HepG2 (cell line): ENCODE data around the gene SPTBN4. TPM values are rescaled to one million over a fixed set of nuclear protein-coding genes. Genes with fewer than 3 reads are reported as not detected.

Experiments used
- ATAC-seq: fragments of 200-7000 bp; cut with Tn5 transposase; 3 replicates; pipeline ENCODE4 v1.9.1; 2020; ENCODE audit warnings: mild to moderate bottlenecking, moderate library complexity
- BruUV-seq: library from RNA; stranded (reverse); fragments of 400-500 nt; replicated peaks from 2 replicates; lab custom pipeline; 2021; lab: Mats Ljungman, UMichigan
- CTCF ChIA-PET: fragments of 300-600 bp; formaldehyde crosslinking; extraction: SDS; loops from one replicate; lab custom pipeline; 2021; ENCODE audit warnings: low total read pairs, inconsistent platforms, low intra/inter-chr PET ratio; lab: Yijun Ruan, JAX
- POLR2A ChIA-PET: fragments of 350-600 bp; sonication (Branson Sonifier 250); formaldehyde crosslinking; loops from one replicate; lab custom pipeline; 2020; ENCODE audit warnings: antibody characterized with exemption, inconsistent platforms; lab: Yijun Ruan, JAX
- DNase-seq: peaks from one replicate; pipeline ENCODE4 v3.0.0-alpha.2; 2015; ENCODE audit warnings: low spot score
- FAIRE-seq: peaks from 3 replicates; lab custom pipeline; 2011; peaks lifted over from hg19 to GRCh38; lab: Jason Lieb, UNC
- H2AFZ ChIP-seq: one replicate; pipeline ENCODE4 v1.6.1; 2011; ENCODE audit warnings: low read length, inconsistent platforms
- H3K27ac ChIP-seq: fragments of 300-600 bp; 3 replicates; pipeline ENCODE4 v1.8.0; 2011; ENCODE audit warnings: mixed run types, mild to moderate bottlenecking, mixed read lengths, low read length, inconsistent platforms; ENCODE audit not compliant: insufficient read depth; ENCODE audit errors: extremely low read length
- H3K27me3 ChIP-seq, 2 experiments: fragments of 200-600 bp in 1 of 2; 2 replicates in 1 of 2; 3 replicates in 1 of 2; pipeline versions ENCODE4 v1.6.0 to v1.8.0; 2011; ENCODE audit warnings: low read length in 2 of 2, mild to moderate bottlenecking in 2 of 2, moderate library complexity in 2 of 2, inconsistent platforms in 1 of 2; ENCODE audit not compliant: insufficient read depth in 2 of 2, control insufficient read depth in 1 of 2
- H3K36me3 ChIP-seq, 2 experiments: fragments of 200-600 bp in 1 of 2; replicated peaks in 1 of 2; 2 replicates in 1 of 2; 3 replicates in 1 of 2; pipeline versions ENCODE4 v1.5.1 to v1.8.0; 2011; ENCODE audit warnings: low read length in 2 of 2, inconsistent platforms in 1 of 2; ENCODE audit not compliant: insufficient read depth in 2 of 2, control insufficient read depth in 1 of 2
- H3K4me1 ChIP-seq: 2 replicates; pipeline ENCODE4 v1.5.1; 2012; ENCODE audit warnings: low read length, inconsistent platforms; ENCODE audit not compliant: insufficient read depth
- H3K4me2 ChIP-seq: 2 replicates; pipeline ENCODE4 v1.6.0; 2011; ENCODE audit warnings: low read depth, low read length, inconsistent platforms
- H3K4me3 ChIP-seq, 3 experiments: fragments of 200-600 bp in 1 of 3; sonication (generic), shearing (Covaris generic) in 1 of 3; replicated peaks in 1 of 3; 2 replicates each; pipeline ENCODE4 v1.5.1; 2011 to 2016; ENCODE audit warnings: low read length in 3 of 3, inconsistent platforms in 2 of 3, low read depth in 2 of 3, mild to moderate bottlenecking in 2 of 3, control low read depth in 1 of 3, mixed read lengths in 1 of 3; ENCODE audit not compliant: insufficient read depth in 1 of 3
- H3K79me2 ChIP-seq: one replicate; pipeline ENCODE4 v1.6.1; 2011; ENCODE audit warnings: low read length, inconsistent platforms; ENCODE audit not compliant: insufficient read depth
- H3K9ac ChIP-seq: 2 replicates; pipeline ENCODE4 v1.6.0; 2011; ENCODE audit warnings: mild to moderate bottlenecking, low read depth, low read length, inconsistent platforms; ENCODE audit not compliant: insufficient read depth
- H3K9me3 ChIP-seq: 2 replicates; pipeline ENCODE4 v1.5.1; 2012; ENCODE audit warnings: mild to moderate bottlenecking, low read length
- H4K20me1 ChIP-seq: 2 replicates; pipeline ENCODE4 v1.6.0; 2011; ENCODE audit warnings: inconsistent platforms, mild to moderate bottlenecking, low read length, moderate library complexity; ENCODE audit not compliant: insufficient read depth
- ARNT2 ChIP-seq: sonication (generic); formaldehyde crosslinking; IDR thresholded peaks from 2 replicates; pipeline ENCODE4 v1.8.0; 2022; ENCODE audit warnings: mild to moderate bottlenecking, low read depth, missing genetic modification reagents, moderate library complexity
- BRD4 ChIP-seq: sonication (generic); formaldehyde crosslinking; IDR thresholded peaks from 2 replicates; pipeline ENCODE4 v1.4.0; 2020; ENCODE audit warnings: missing genetic modification reagents
- CEBPG ChIP-seq: IDR thresholded peaks from 2 replicates; pipeline ENCODE4 v1.6.1; 2016
- HOXA7 ChIP-seq: sonication (generic); formaldehyde crosslinking; IDR thresholded peaks from 2 replicates; pipeline ENCODE4 v1.8.1; 2022; ENCODE audit warnings: mild to moderate bottlenecking, missing genetic modification reagents, moderate library complexity
- KDM1A ChIP-seq: IDR thresholded peaks from 2 replicates; pipeline ENCODE4 v1.6.1; 2016; ENCODE audit warnings: missing compliant biosample characterization
- LCORL ChIP-seq, 2 experiments: fragments of 450-650 bp in 1 of 2; sonication (generic) in 1 of 2; formaldehyde crosslinking in 1 of 2; IDR thresholded peaks; 2 replicates each; pipeline versions ENCODE4 v1.5.0 to v1.6.1; 2017 to 2020; ENCODE audit warnings: antibody characterized with exemption in 1 of 2, missing genetic modification reagents in 1 of 2
- MLXIP ChIP-seq: sonication (generic); formaldehyde crosslinking; IDR thresholded peaks from 2 replicates; pipeline ENCODE4 v1.9.0; 2021; ENCODE audit warnings: missing genetic modification reagents, borderline replicate concordance
- SMYD3 ChIP-seq: sonication (generic); formaldehyde crosslinking; IDR thresholded peaks from 2 replicates; pipeline ENCODE4 v1.8.1; 2023; ENCODE audit warnings: mild to moderate bottlenecking, missing genetic modification reagents
- STAT5B ChIP-seq: sonication (generic); formaldehyde crosslinking; IDR thresholded peaks from 2 replicates; pipeline ENCODE4 v1.4.0; 2020; ENCODE audit warnings: missing genetic modification reagents
- TAF15 ChIP-seq: fragments of 200-400 bp; formaldehyde crosslinking; IDR thresholded peaks from one replicate; pipeline ENCODE4 v1.6.1; 2018; ENCODE audit warnings: mild to moderate bottlenecking, low read depth, low read length; ENCODE audit not compliant: poor library complexity, severe bottlenecking
- ZFP91 ChIP-seq: sonication (generic); formaldehyde crosslinking; IDR thresholded peaks from 2 replicates; pipeline ENCODE4 v1.9.0; 2022; ENCODE audit warnings: missing genetic modification reagents, mild to moderate bottlenecking, borderline replicate concordance
- ZNF124 ChIP-seq: sonication (generic); formaldehyde crosslinking; IDR thresholded peaks from 2 replicates; pipeline ENCODE4 v1.4.0; 2020; ENCODE audit warnings: missing genetic modification reagents
- ZNF333 ChIP-seq: sonication (generic); formaldehyde crosslinking; IDR thresholded peaks from 2 replicates; pipeline ENCODE4 v1.4.0; 2020; ENCODE audit warnings: mild to moderate bottlenecking, missing genetic modification reagents, borderline replicate concordance
- ZNF367 ChIP-seq: sonication (generic); formaldehyde crosslinking; IDR thresholded peaks from 2 replicates; pipeline ENCODE4 v1.4.0; 2020; ENCODE audit warnings: missing genetic modification reagents, borderline replicate concordance
- WGBS: methylation state at CpG from one replicate; pipeline ENCODE4 v1.1.6; 2017; ENCODE audit warnings: low lambda C conversion rate; 5-methylcytosine and 5-hydroxymethylcytosine counted together
- in situ Hi-C: cut with HindIII; loops from 2 replicates; pipeline ENCODE4 v1.10.0; 2017; ENCODE audit warnings: low pct_unique_long_range_greater_than_20kb; ENCODE audit not compliant: extremely low pct_ligation_motif_present
- intact Hi-C: fragments of 100-400 bp; cut with micrococcal nuclease; formaldehyde crosslinking; loops from one replicate; pipeline ENCODE4 v1.10.0; 2022; ENCODE audit not compliant: unreplicated experiment
- polyA plus RNA-seq, 8 experiments: library from polyadenylated mRNA; depleted of rRNA in 3 of 8; stranded (reverse) in 7 of 8; unstranded in 1 of 8; fragments of >200 nt; fragmentation: Illumina TruSeq in 4 of 8; extraction: Trizol in 4 of 8; gene quantifications; 2 replicates each; pipeline versions ENCODE4 v1.2.1 to v1.2.3, GENCODE V29; 2011 to 2016; ENCODE audit warnings: low read depth in 4 of 8, missing spikeins in 1 of 8, mixed read lengths in 1 of 8; ENCODE audit not compliant: insufficient read depth in 1 of 8
- total RNA-seq, 5 experiments: library from RNA; depleted of rRNA; stranded (reverse); fragments of >200 nt; fragmentation: Illumina TruSeq; extraction: Trizol; gene quantifications; 2 replicates each; pipeline ENCODE4 v1.2.3, GENCODE V29; 2016; ENCODE audit warnings: low read depth in 1 of 5

The SPTBN4 gene
- total and polyA plus RNA-seq, 2 of the 13 experiments (the other 11 are each of a cell fraction or from before 2014, with no cell fraction given), result 0.11 TPM

GRCh38 chr19:40458597-40458974 is 8.2 kb upstream of the SPTBN4 start:
- H3K27ac ChIP-seq, result no peak overlapping the region
- in situ Hi-C loops (no loop called here), intact Hi-C loops (no loop called here)
- ChIA-PET POLR2A (no interaction called here), CTCF (no interaction called here)
- H3K4me1 ChIP-seq, result peaks cover 27% of the 10 kb centered on the region
- no peaks in the 10 kb centered on the region for H3K9me3 ChIP-seq
- no peak overlapping the region for H3K4me3 ChIP-seq
- TF ChIP-seq TAF15 (no peak), BRD4 (CRISPR knock-in tag) (no peak), LCORL (IDR thresholded peaks at IDR 0.05) (no peak), LCORL (CRISPR knock-in tag; IDR thresholded peaks at IDR 0.05) (no peak), ZNF367 (CRISPR knock-in tag) (no peak), ZNF333 (CRISPR knock-in tag) (no peak)
- no TSS peak for BruUV-seq
- H4K20me1 ChIP-seq, result no peaks in the 10 kb centered on the region
- no peak overlapping the region for H3K9ac ChIP-seq
- H2AFZ ChIP-seq, result no peak overlapping the region
- WGBS, result 100% methylated on average over 3 of the region's 3 CpGs
- FAIRE-seq (no peak), DNase-seq (no peak), ATAC-seq (no peak)
- 0 out of 5 replicates have a peak, but pooled peaks cover 0 to 2% of the 10 kb centered on the region in 2 experiments for H3K36me3 ChIP-seq
- no peaks in the 10 kb centered on the region for H3K79me2 ChIP-seq
- no peaks in the 10 kb centered on the region for H3K27me3 ChIP-seq
- H3K4me2 ChIP-seq, result no peak overlapping the region

GRCh38 chr19:40460185-40460584 is 6.6 kb upstream of the SPTBN4 start:
- no peak for DNase-seq
- Histone ChIP-seq H3K4me1 (peaks cover 40% of the 10 kb centered on the region), H3K9ac (no peak overlapping the region), H3K4me2 (no peak overlapping the region), H3K27me3 (no peaks in the 10 kb centered on the region; a peak in 1 of 5 replicates), H3K79me2 (no peaks in the 10 kb centered on the region), H3K9me3 (no peaks in the 10 kb centered on the region), H2AFZ (no peak overlapping the region), H3K27ac (no peak overlapping the region), H3K4me3 (no peak overlapping the region), H3K36me3 (0 out of 5 replicates have a peak, but pooled peaks cover 0 to 2% of the 10 kb centered on the region in 2 experiments), H4K20me1 (no peaks in the 10 kb centered on the region)
- WGBS, result 99% methylated on average over 3 of the region's 3 CpGs
- no peak for ATAC-seq
- CTCF ChIA-PET, result no interaction called here
- in situ Hi-C loops, result no loop called here
- POLR2A ChIA-PET, result interaction anchor here (1.0 kb wide), 1 partner anchor 19 kb away, joined by 3 read pairs; no protein-coding TSS in a partner anchor
- FAIRE-seq, result no peak
- intact Hi-C loops, result loop anchor here (10.0 kb wide), 1 partner anchor 65 kb away; no protein-coding TSS in a partner anchor
- BruUV-seq, result no TSS peak
- TF ChIP-seq SMYD3 (CRISPR knock-in tag) (no peak), ARNT2 (CRISPR knock-in tag) (no peak), MLXIP (CRISPR knock-in tag) (no peak), ZFP91 (no peak), STAT5B (CRISPR knock-in tag) (no peak), HOXA7 (no peak), CEBPG (no peak), KDM1A (CRISPR knock-in tag) (no peak), ZNF124 (no peak)
